HepG2 (cell line): ENCODE results near the gene NCOA6. TPM values are rescaled to one million over a fixed set of nuclear protein-coding genes. Genes with fewer than 3 reads are reported as not detected.

ENCODE experiments used
- AHR ChIP-seq: IDR thresholded peaks from 2 replicates; pipeline ENCODE4 v1.6.1; 2018; ENCODE audit warnings: missing genetic modification reagents, missing compliant biosample characterization
- ATAD3A ChIP-seq: sonication (generic); formaldehyde crosslinking; IDR thresholded peaks from 2 replicates; pipeline ENCODE4 v1.4.0; 2020; ENCODE audit warnings: missing genetic modification reagents
- CC2D1A ChIP-seq: sonication (generic); formaldehyde crosslinking; IDR thresholded peaks from 2 replicates; pipeline ENCODE4 v1.8.1; 2023; ENCODE audit warnings: mild to moderate bottlenecking, missing genetic modification reagents
- FUBP1 ChIP-seq: sonication (generic); formaldehyde crosslinking; IDR thresholded peaks from 2 replicates; pipeline ENCODE4 v1.5.1; 2020; ENCODE audit warnings: missing genetic modification reagents, mild to moderate bottlenecking, borderline replicate concordance
- GATAD2A ChIP-seq: IDR thresholded peaks from 2 replicates; pipeline ENCODE4 v1.6.1; 2016
- HOXD1 ChIP-seq: sonication (generic); formaldehyde crosslinking; IDR thresholded peaks from 2 replicates; pipeline ENCODE4 v1.5.0; 2020; ENCODE audit warnings: missing genetic modification reagents
- KLF6 ChIP-seq: IDR thresholded peaks from 2 replicates; pipeline ENCODE4 v1.8.0; 2016; ENCODE audit warnings: missing biosample characterization, missing genetic modification reagents
- KMT2A ChIP-seq: sonication (generic); formaldehyde crosslinking; IDR thresholded peaks from 2 replicates; pipeline ENCODE4 v1.4.0; 2020; ENCODE audit warnings: missing genetic modification reagents
- MTF2 ChIP-seq: sonication (generic); formaldehyde crosslinking; IDR thresholded peaks from 2 replicates; pipeline ENCODE4 v1.5.0; 2020; ENCODE audit warnings: missing genetic modification reagents, borderline replicate concordance
- PAF1 ChIP-seq: IDR thresholded peaks from 2 replicates; pipeline ENCODE4 v1.6.1; 2016; ENCODE audit warnings: missing genetic modification reagents, missing compliant biosample characterization
- PCBP2 ChIP-seq: fragments of 200-400 bp; formaldehyde crosslinking; optimal IDR thresholded peaks from 2 replicates; pipeline ENCODE3; 2018; ENCODE audit warnings: low read length, low read depth; ENCODE audit not compliant: poor library complexity, severe bottlenecking
- PPARG ChIP-seq: conservative IDR thresholded peaks from 2 replicates; pipeline ENCODE4 v1.6.1; 2016; ENCODE audit warnings: missing biosample characterization, missing genetic modification reagents
- SOX13 ChIP-seq, 3 experiments: fragments of 450-650 bp in 1 of 3; sonication (generic) in 1 of 3; formaldehyde crosslinking in 1 of 3; IDR thresholded peaks in 2 of 3; conservative IDR thresholded peaks in 1 of 3; 2 replicates each; pipeline versions ENCODE4 v1.5.0 to v1.6.1; 2016 to 2020; ENCODE audit warnings: antibody characterized with exemption in 1 of 3, mild to moderate bottlenecking in 1 of 3, missing compliant biosample characterization in 1 of 3, missing genetic modification reagents in 1 of 3, moderate library complexity in 1 of 3
- SP1 ChIP-seq, 2 experiments: fragments of 450-650 bp in 1 of 2; sonication (generic) in 1 of 2; formaldehyde crosslinking in 1 of 2; IDR thresholded peaks; 2 replicates each; pipeline versions ENCODE4 v1.4.0 to v1.6.1; 2016 to 2020; ENCODE audit warnings: missing genetic modification reagents in 1 of 2
- ZFP82 ChIP-seq: sonication (generic); formaldehyde crosslinking; IDR thresholded peaks from 2 replicates; pipeline ENCODE4 v1.5.1; 2020; ENCODE audit warnings: mild to moderate bottlenecking, missing genetic modification reagents, borderline replicate concordance
- ZMAT3 ChIP-seq: sonication (generic); formaldehyde crosslinking; conservative IDR thresholded peaks from 2 replicates; pipeline ENCODE4 v1.7.0; 2021; ENCODE audit warnings: missing genetic modification reagents
- ZNF260 ChIP-seq: sonication (generic); formaldehyde crosslinking; IDR thresholded peaks from 2 replicates; pipeline ENCODE4 v1.4.0; 2020; ENCODE audit warnings: missing genetic modification reagents, low read depth, mild to moderate bottlenecking, borderline replicate concordance
- ZNF333 ChIP-seq: sonication (generic); formaldehyde crosslinking; IDR thresholded peaks from 2 replicates; pipeline ENCODE4 v1.4.0; 2020; ENCODE audit warnings: mild to moderate bottlenecking, missing genetic modification reagents, borderline replicate concordance
- ZNF343 ChIP-seq: sonication (generic); formaldehyde crosslinking; IDR thresholded peaks from 2 replicates; pipeline ENCODE4 v1.4.0; 2020; ENCODE audit warnings: mild to moderate bottlenecking, missing genetic modification reagents
- ZNF619 ChIP-seq: sonication (generic); formaldehyde crosslinking; IDR thresholded peaks from 2 replicates; pipeline ENCODE4 v1.4.0; 2020; ENCODE audit warnings: mild to moderate bottlenecking, missing genetic modification reagents
- ZNF629 ChIP-seq: sonication (generic); formaldehyde crosslinking; conservative IDR thresholded peaks from 2 replicates; pipeline ENCODE4 v1.5.0; 2020; ENCODE audit warnings: missing genetic modification reagents
- ZNF761 ChIP-seq: sonication (generic); formaldehyde crosslinking; conservative IDR thresholded peaks from 2 replicates; pipeline ENCODE4 v1.4.0; 2020; ENCODE audit warnings: mild to moderate bottlenecking, missing genetic modification reagents
- polyA plus RNA-seq, 8 experiments: library from polyadenylated mRNA; depleted of rRNA in 3 of 8; stranded (reverse) in 7 of 8; unstranded in 1 of 8; fragments of >200 nt; fragmentation: Illumina TruSeq in 4 of 8; extraction: Trizol in 4 of 8; gene quantifications; 2 replicates each; pipeline versions ENCODE4 v1.2.1 to v1.2.3, GENCODE V29; 2011 to 2016; ENCODE audit warnings: low read depth in 4 of 8, missing spikeins in 1 of 8, mixed read lengths in 1 of 8; ENCODE audit not compliant: insufficient read depth in 1 of 8
- total RNA-seq, 5 experiments: library from RNA; depleted of rRNA; stranded (reverse); fragments of >200 nt; fragmentation: Illumina TruSeq; extraction: Trizol; gene quantifications; 2 replicates each; pipeline ENCODE4 v1.2.3, GENCODE V29; 2016; ENCODE audit warnings: low read depth in 1 of 5
- TF ChIP-seq, protein P1 (sequence below): sonication (generic); formaldehyde crosslinking; IDR thresholded peaks from 2 replicates; pipeline ENCODE4 v1.4.0; 2020; ENCODE audit warnings: missing genetic modification reagents
- TF ChIP-seq, protein P2 (sequence below): sonication (generic); formaldehyde crosslinking; IDR thresholded peaks from 2 replicates; pipeline ENCODE4 v1.4.0; 2020; ENCODE audit warnings: missing genetic modification reagents; ENCODE audit errors: not compliant biosample characterization

The NCOA6 gene
- total and polyA plus RNA-seq, 2 of the 13 experiments (the other 11 are each of a cell fraction or from before 2014, with no cell fraction given), result 11.2 to 29.3 TPM

GRCh38 chr20:34717230-34718095 is 108.0 kb downstream of the NCOA6 start (continued):
- no peak for TF ChIP-seq ATAD3A (CRISPR knock-in tag)
- TF ChIP-seq ZNF333 (CRISPR knock-in tag), result no peak
- TF ChIP-seq ZMAT3 (CRISPR knock-in tag), result 0 out of 2 replicates have a peak, but pooled peaks have one; percentile 11
- TF ChIP-seq SOX13 (IDR thresholded peaks at IDR 0.05), result no peak
- TF ChIP-seq SOX13 (CRISPR knock-in tag; conservative IDR thresholded peaks at IDR 0.05 in 1 of 2, IDR thresholded peaks at IDR 0.05 in 1 of 2), result peak in 1 of 2 experiments; percentile 32; a peak in 2 of 4 replicates
- TF ChIP-seq ZNF629 (CRISPR knock-in tag), result no peak; the same call in 1 of the 2 replicates
- TF ChIP-seq PCBP2, result no peak
- no peak for TF ChIP-seq MTF2 (CRISPR knock-in tag)
- TF ChIP-seq PPARG (CRISPR knock-in tag), result peak; percentile 58; the same call in 1 of the 2 replicates
- TF ChIP-seq FUBP1 (CRISPR knock-in tag), result no peak
- TF ChIP-seq KMT2A (CRISPR knock-in tag), result peak; percentile 33; the same call in 1 of the 2 replicates
- TF ChIP-seq CC2D1A, result no peak
- no peak for TF ChIP-seq AHR (CRISPR knock-in tag)
- TF ChIP-seq ZNF343 (CRISPR knock-in tag), result peak; percentile 60; the same call in 1 of the 2 replicates
- TF ChIP-seq ZFP82 (CRISPR knock-in tag), result no peak
- no peak for TF ChIP-seq PAF1 (CRISPR knock-in tag)
- no peak for TF ChIP-seq HOXD1 (CRISPR knock-in tag)
- peak; percentile 89 for TF ChIP-seq GATAD2A
- no peak for TF ChIP-seq SP1 (IDR thresholded peaks at IDR 0.05)
- TF ChIP-seq SP1 (CRISPR knock-in tag; IDR thresholded peaks at IDR 0.05), result no peak
- TF ChIP-seq ZNF761 (CRISPR knock-in tag), result 0 out of 2 replicates have a peak, but pooled peaks have one; percentile 44
- TF ChIP-seq ZNF619 (CRISPR knock-in tag), result no peak
- TF ChIP-seq, protein P1, sequence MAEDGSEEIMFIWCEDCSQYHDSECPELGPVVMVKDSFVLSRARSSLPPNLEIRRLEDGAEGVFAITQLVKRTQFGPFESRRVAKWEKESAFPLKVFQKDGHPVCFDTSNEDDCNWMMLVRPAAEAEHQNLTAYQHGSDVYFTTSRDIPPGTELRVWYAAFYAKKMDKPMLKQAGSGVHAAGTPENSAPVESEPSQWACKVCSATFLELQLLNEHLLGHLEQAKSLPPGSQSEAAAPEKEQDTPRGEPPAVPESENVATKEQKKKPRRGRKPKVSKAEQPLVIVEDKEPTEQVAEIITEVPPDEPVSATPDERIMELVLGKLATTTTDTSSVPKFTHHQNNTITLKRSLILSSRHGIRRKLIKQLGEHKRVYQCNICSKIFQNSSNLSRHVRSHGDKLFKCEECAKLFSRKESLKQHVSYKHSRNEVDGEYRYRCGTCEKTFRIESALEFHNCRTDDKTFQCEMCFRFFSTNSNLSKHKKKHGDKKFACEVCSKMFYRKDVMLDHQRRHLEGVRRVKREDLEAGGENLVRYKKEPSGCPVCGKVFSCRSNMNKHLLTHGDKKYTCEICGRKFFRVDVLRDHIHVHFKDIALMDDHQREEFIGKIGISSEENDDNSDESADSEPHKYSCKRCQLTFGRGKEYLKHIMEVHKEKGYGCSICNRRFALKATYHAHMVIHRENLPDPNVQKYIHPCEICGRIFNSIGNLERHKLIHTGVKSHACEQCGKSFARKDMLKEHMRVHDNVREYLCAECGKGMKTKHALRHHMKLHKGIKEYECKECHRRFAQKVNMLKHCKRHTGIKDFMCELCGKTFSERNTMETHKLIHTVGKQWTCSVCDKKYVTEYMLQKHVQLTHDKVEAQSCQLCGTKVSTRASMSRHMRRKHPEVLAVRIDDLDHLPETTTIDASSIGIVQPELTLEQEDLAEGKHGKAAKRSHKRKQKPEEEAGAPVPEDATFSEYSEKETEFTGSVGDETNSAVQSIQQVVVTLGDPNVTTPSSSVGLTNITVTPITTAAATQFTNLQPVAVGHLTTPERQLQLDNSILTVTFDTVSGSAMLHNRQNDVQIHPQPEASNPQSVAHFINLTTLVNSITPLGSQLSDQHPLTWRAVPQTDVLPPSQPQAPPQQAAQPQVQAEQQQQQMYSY (CRISPR knock-in tag), result no peak
- no peak for TF ChIP-seq ZNF260 (CRISPR knock-in tag)
- TF ChIP-seq, protein P2, sequence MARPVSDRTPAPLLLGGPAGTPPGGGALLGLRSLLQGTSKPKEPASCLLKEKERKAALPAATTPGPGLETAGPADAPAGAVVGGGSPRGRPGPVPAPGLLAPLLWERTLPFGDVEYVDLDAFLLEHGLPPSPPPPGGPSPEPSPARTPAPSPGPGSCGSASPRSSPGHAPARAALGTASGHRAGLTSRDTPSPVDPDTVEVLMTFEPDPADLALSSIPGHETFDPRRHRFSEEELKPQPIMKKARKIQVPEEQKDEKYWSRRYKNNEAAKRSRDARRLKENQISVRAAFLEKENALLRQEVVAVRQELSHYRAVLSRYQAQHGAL (CRISPR knock-in tag), result no peak
- TF ChIP-seq KLF6, result no peak
